Omental fat pad (tissue), 4 donors: Measurements from ENCODE around the gene OR2A14. TPM values are rescaled to one million over a fixed set of nuclear protein-coding genes. Genes with fewer than 3 reads are reported as not detected.
A peak's percentile ranks its signal among the peaks of the same experiment; 100 is the strongest.
"Not testable (repeated sequence)": the region's sequence is repeated elsewhere in the genome, so short reads cannot be mapped to it uniquely, and the experiment has no call there.

Experiments
- ATAC-seq: fragments of 150-250 bp; one replicate; pipeline ENCODE4 v1.9.1; 2016; ENCODE audit warnings: mild to moderate bottlenecking, moderate library complexity; ENCODE audit not compliant: low FRiP score
- DNase-seq: peaks from one replicate; pipeline ENCODE4 v3.0.0-alpha.2; 2019; ENCODE audit warnings: low spot score
- total RNA-seq, 4 donors: library from RNA; depleted of rRNA; stranded (reverse); fragments of >200 nt; gene quantifications; one replicate each; pipeline ENCODE4 v1.1.0, GENCODE V29; 2016
- TF ChIP-seq, protein P1 (sequence below), 3 donors: fragments of 450-650 bp; IDR thresholded peaks; one replicate each; pipeline ENCODE4 v1.5.1; 2016 to 2017; ENCODE audit warnings: antibody characterized with exemption in 3 of 3, mild to moderate bottlenecking in 3 of 3, moderate library complexity in 2 of 3

OR2A14 gene
- total RNA-seq, 4 donors from 2014 or later: not detected

DNA sequence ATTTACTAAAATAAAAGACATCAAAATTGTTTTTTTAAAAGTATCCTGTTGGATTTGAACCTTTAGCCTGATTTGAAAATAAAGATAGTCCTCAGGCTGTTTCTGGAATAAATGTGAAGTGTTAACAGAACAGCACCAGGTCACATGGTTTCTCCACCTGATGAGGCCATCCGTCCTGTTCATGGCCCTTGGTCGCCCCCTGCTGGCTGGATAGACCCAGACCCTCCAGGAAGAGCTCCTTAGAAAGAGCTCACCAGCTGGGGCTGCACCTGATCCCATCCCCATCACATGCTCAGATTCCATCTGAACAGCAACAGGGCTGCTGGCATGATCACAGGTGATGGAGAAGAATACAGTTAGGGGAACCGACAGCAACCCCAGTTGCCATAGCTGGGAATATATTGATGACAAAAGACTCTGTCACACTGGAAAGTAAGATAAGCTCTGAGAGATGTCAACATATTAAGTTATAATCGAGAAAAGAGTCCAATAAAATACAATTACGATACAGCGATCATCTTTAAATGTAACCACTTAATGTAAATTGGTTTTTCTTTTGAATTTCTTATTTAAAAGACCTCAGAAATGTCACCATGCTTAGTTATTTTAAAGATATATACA, 4.8 kb downstream of the OR2A14 start:
- DNase-seq: peak; percentile 96
- TF ChIP-seq, protein P1, sequence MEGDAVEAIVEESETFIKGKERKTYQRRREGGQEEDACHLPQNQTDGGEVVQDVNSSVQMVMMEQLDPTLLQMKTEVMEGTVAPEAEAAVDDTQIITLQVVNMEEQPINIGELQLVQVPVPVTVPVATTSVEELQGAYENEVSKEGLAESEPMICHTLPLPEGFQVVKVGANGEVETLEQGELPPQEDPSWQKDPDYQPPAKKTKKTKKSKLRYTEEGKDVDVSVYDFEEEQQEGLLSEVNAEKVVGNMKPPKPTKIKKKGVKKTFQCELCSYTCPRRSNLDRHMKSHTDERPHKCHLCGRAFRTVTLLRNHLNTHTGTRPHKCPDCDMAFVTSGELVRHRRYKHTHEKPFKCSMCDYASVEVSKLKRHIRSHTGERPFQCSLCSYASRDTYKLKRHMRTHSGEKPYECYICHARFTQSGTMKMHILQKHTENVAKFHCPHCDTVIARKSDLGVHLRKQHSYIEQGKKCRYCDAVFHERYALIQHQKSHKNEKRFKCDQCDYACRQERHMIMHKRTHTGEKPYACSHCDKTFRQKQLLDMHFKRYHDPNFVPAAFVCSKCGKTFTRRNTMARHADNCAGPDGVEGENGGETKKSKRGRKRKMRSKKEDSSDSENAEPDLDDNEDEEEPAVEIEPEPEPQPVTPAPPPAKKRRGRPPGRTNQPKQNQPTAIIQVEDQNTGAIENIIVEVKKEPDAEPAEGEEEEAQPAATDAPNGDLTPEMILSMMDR (IDR thresholded peaks at IDR 0.05): peak in 1 of 3 donors; percentile 47
- ATAC-seq: peak; percentile 87

DNA sequence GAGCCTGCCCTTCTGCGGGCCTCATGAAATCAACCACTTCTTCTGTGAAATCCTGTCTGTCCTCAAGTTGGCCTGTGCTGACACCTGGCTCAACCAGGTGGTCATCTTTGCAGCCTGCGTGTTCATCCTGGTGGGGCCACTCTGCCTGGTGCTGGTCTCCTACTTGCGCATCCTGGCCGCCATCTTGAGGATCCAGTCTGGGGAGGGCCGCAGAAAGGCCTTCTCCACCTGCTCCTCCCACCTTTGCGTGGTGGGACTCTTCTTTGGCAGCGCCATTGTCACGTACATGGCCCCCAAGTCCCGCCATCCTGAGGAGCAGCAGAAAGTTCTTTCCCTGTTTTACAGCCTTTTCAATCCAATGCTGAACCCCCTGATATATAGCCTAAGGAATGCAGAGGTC, 6.6 kb downstream of the OR2A14 start:
- ATAC-seq, DNase-seq: not testable (repeated sequence)

DNA sequence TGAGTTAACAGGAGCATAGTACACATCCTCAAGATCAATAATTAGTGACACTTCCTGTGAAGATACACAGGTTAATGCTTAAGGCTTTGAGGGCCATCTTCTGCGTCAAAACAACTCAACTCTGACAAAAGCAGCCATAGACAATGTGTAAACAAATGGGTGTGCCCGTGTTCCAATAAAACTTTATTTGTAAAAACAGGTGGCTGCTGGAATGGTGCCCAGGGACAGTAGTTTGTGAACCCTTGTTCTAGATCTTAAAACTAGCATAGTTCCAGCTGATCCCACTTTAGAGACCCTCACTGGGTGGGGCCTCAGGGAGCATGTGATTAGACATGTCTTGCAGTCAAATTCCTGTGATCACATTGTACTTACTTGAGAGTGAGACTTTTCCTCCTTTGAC, 7.8 kb downstream of the OR2A14 start:
- TF ChIP-seq, protein P1 (IDR thresholded peaks at IDR 0.05): no peak
- DNase-seq (no peak), ATAC-seq (no peak)

DNA sequence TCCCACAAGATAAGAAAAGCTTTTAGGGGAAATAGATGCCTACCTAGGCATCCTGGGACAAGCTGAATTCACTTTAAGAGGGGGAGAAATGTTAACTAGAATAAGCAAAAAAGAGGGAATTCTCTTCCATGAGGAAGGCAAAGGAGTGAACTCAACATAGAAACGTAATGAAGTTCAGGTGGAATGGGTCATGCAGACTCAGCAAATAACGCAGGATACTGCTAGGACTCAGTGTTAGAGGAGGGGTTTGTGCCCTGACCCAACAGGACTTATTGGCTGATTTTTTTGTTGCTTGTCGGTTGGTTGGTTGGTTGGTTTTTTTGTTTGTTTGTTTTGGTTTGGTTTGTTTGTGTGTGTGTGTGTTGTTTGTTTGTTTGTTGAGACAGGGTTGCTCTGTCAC, 9.3 kb downstream of the OR2A14 start:
- TF ChIP-seq, protein P1 (IDR thresholded peaks at IDR 0.05): no peak
- DNase-seq: no peak
- ATAC-seq: no peak

DNA sequence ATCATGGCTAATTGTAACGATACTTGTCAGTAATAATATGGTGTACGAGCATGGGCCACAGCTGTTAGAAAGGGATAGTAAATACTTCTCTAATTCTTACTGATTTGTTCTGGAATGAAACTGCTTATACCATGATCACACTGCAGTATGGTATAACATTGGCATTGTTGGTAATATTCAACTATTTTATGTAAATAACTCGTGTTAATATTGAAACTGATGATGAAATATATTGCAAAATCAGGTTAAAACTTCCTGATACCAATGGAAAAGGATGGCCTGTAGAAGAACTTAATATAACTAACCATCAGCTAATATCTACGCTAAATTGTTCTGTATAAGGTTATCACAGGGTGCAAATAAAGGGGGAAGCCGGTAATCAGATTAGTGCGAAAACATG, 10.3 kb downstream of the OR2A14 start:
- ATAC-seq: no peak
- TF ChIP-seq, protein P1 (IDR thresholded peaks at IDR 0.05): no peak
- DNase-seq: no peak

DNA sequence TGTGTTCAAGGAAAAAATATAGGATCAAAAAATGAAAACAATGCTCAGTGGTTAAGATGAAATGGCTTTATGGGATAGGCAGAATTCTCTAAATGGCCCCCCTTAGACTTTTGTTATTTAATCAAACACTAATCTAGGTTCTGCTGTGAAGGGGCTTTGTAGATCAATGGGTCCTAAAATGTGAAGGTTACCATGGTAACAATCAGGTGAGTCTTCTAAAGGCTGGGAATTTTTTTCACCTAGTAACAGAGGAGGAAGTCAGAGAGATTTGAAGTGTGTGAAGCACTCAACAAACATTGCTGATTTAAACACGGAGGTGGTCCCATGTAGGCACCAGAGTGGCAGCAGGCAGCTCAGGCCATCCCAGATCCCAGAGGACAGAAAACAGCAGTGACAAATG, 11.1 kb downstream of the OR2A14 start:
- DNase-seq (no peak), ATAC-seq (no peak)
- TF ChIP-seq, protein P1 (IDR thresholded peaks at IDR 0.05): no peak

DNA sequence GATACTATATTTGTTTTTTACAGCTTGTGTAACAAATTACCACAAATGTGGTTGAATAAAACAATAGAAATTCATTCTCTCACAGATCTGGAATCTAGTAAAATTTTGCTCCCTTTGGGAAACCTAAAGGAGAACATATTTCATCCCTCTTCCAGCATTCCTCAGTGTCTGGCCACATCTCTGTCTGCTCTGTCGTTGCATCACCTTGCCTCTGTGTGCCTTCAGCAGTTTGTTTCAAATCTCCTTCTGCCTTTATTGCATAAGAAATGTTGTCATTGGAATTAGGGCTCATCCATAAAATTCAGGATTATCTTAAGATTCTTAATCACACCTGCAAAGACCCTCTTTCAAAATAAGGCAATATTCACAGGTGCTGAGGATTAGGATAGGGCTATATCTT, 14.5 kb downstream of the OR2A14 start:
- TF ChIP-seq, protein P1 (IDR thresholded peaks at IDR 0.05): no peak
- DNase-seq (no peak), ATAC-seq (no peak)
